NCI-H2081 (cell line): ENCODE results near the gene HIKESHI.

Experiments used
- DNase-seq, 2 experiments: peaks; one replicate each; lab custom pipeline; 2025; lab: John Stamatoyannopoulos, UW

Gene HIKESHI

GRCh38 chr11:86374586-86374985 lies 72.5 kb downstream of the HIKESHI start, which contains the start of gene CCDC81:
CCDC81 (plus strand) TSS chr11:86374887; CDS start chr11:86375164, 277 bp downstream.
- no peak for DNase-seq

- DNase-seq = no peak
Measured at GRCh38 chr11:86377972-86378371, 75.9 kb downstream of the HIKESHI start.

- DNase-seq = no peak
Measured at GRCh38 chr11:86380295-86381059, 78.4 kb downstream of the HIKESHI start.

- DNase-seq = no peak
Measured at GRCh38 chr11:86383041-86383955, 81.3 kb downstream of the HIKESHI start.

- DNase-seq = no peak
Measured at GRCh38 chr11:86386283-86386682, 84.2 kb downstream of the HIKESHI start.

GRCh38 chr11:86386746-86387145 lies 84.7 kb downstream of the HIKESHI start:
- no peak for DNase-seq

GRCh38 chr11:86388198-86388597 lies 86.2 kb downstream of the HIKESHI start:
- DNase-seq = no peak

GRCh38 chr11:86390487-86390886 lies 88.4 kb downstream of the HIKESHI start:
- DNase-seq = no peak

GRCh38 chr11:86395061-86395551 lies 93.1 kb downstream of the HIKESHI start:
- no peak for DNase-seq
